ENCODE results near the gene ARHGAP8.
"Not testable (repeated sequence)": the region's sequence is repeated elsewhere in the genome, so short reads cannot be mapped to it uniquely, and the experiment has no call there.

The ARHGAP8 gene

GRCh38 chr22:44895296-44896055 lies 143.1 kb downstream of the ARHGAP8 start:
- no peak for TF ChIP-seq POLR2A (IDR thresholded peaks at IDR 0.05; ENCODE audit: extremely low read depth, insufficient read length)
- DNase-seq (ENCODE audit: low read depth): peak; percentile 13
- H3K4me3 ChIP-seq (ENCODE audit: low read depth, low read length): no peak overlapping the region

GRCh38 chr22:44898236-44898635 lies 145.9 kb downstream of the ARHGAP8 start:
- no peak for DNase-seq (ENCODE audit: low read depth)
- H3K4me3 ChIP-seq (ENCODE audit: low read depth, low read length): no peak overlapping the region
- TF ChIP-seq CTCF (IDR thresholded peaks at IDR 0.05; ENCODE audit: low read depth, low read length): no peak
- TF ChIP-seq MAX (IDR thresholded peaks at IDR 0.05; ENCODE audit: low read depth, low read length): no peak
- no peak for TF ChIP-seq MYC (IDR thresholded peaks at IDR 0.05; ENCODE audit: low read depth, low read length)
- no peak for TF ChIP-seq POLR2A (IDR thresholded peaks at IDR 0.05; ENCODE audit: extremely low read depth, insufficient read length)

GRCh38 chr22:44901301-44901700 lies 148.9 kb downstream of the ARHGAP8 start:
- peak; percentile 8 for DNase-seq (ENCODE audit: low read depth)
- TF ChIP-seq MYC (IDR thresholded peaks at IDR 0.05; ENCODE audit: low read depth, low read length): no peak
- TF ChIP-seq CTCF (IDR thresholded peaks at IDR 0.05; ENCODE audit: low read depth, low read length): no peak
- no peak for TF ChIP-seq POLR2A (IDR thresholded peaks at IDR 0.05; ENCODE audit: extremely low read depth, insufficient read length)
- no peak for TF ChIP-seq MAX (IDR thresholded peaks at IDR 0.05; ENCODE audit: low read depth, low read length)
- H3K4me3 ChIP-seq (ENCODE audit: low read depth, low read length): no peak overlapping the region

- H3K4me3 ChIP-seq (ENCODE audit: low read depth, low read length); DNase-seq (ENCODE audit: low read depth): not testable (repeated sequence)
Observed at GRCh38 chr22:44903164-44903563, 150.8 kb downstream of the ARHGAP8 start.

- not testable (repeated sequence) for DNase-seq (ENCODE audit: low read depth); H3K4me3 ChIP-seq (ENCODE audit: low read depth, low read length)
Observed at GRCh38 chr22:44904492-44905152, 152.2 kb downstream of the ARHGAP8 start.

- DNase-seq (ENCODE audit: low read depth): no peak
- no peak for TF ChIP-seq CTCF (IDR thresholded peaks at IDR 0.05; ENCODE audit: low read depth, low read length)
- TF ChIP-seq MYC (IDR thresholded peaks at IDR 0.05; ENCODE audit: low read depth, low read length): no peak
- no peak for TF ChIP-seq MAX (IDR thresholded peaks at IDR 0.05; ENCODE audit: low read depth, low read length)
- TF ChIP-seq POLR2A (IDR thresholded peaks at IDR 0.05; ENCODE audit: extremely low read depth, insufficient read length): no peak
- no peak overlapping the region for H3K4me3 ChIP-seq (ENCODE audit: low read depth, low read length)
Observed at GRCh38 chr22:44906248-44906936, 154.0 kb downstream of the ARHGAP8 start.

GRCh38 chr22:44906999-44907644 lies 154.7 kb downstream of the ARHGAP8 start:
- DNase-seq (ENCODE audit: low read depth): no peak
- no peak overlapping the region for H3K4me3 ChIP-seq (ENCODE audit: low read depth, low read length)
- TF ChIP-seq MYC (IDR thresholded peaks at IDR 0.05; ENCODE audit: low read depth, low read length) (no peak), CTCF (IDR thresholded peaks at IDR 0.05; ENCODE audit: low read depth, low read length) (no peak), POLR2A (IDR thresholded peaks at IDR 0.05; ENCODE audit: extremely low read depth, insufficient read length) (no peak), MAX (IDR thresholded peaks at IDR 0.05; ENCODE audit: low read depth, low read length) (no peak)
